8988T (cell line): Measurements from ENCODE around the gene C1QTNF1.

Experiments
- DNase-seq: peaks from one replicate; pipeline ENCODE4 v3.0.0; 2011

The C1QTNF1 gene, protein sequence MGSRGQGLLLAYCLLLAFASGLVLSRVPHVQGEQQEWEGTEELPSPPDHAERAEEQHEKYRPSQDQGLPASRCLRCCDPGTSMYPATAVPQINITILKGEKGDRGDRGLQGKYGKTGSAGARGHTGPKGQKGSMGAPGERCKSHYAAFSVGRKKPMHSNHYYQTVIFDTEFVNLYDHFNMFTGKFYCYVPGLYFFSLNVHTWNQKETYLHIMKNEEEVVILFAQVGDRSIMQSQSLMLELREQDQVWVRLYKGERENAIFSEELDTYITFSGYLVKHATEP

GRCh38 chr17:79023886-79024771 is at the start of gene C1QTNF1:
Gene C1QTNF1, plus strand, starts transcription at chr17:79024169. Its CDS starts 19,800 bp downstream, at chr17:79043969.
- DNase-seq = no peak

GRCh38 chr17:78974635-78975591 is 49.1 kb upstream of the C1QTNF1 start:
- no peak for DNase-seq

DNA sequence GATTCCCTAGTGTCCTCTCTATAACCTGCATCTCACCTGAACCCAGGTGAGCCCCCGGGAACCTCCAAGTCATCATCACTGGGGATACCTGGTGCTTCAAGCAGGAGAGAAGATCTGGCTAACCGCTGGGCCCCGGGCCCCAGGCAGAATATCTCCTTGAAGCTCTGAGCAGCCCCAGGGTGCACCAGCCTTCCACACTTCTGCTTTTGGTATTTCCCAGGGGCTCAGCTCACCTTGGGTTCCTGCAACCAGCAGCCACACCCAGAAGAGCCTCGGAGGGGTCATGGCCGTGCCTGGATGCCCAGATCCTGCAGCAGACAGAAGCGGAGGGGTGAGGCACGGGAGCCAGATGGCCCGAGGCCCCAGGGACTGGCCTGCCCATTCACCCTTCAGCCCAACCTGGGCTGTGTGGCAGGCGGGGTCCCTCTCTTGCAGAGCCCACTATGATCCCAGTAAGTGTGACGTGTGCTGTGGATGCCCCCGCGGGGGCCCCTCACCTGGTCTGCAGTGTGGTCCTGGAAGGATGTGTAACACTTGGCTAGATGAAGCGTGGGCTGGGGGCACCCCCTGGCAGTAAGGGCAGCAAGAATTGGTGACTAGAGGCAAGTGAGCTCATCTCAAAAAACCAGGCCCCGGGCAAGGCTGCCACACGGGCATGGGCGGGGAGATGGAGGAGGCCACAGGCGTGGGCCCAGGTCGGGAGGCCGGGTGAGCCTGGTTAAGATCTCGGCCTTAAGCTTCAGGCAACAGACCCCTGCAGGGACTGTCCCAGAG is 46.9 kb upstream of the C1QTNF1 start:
- no peak for DNase-seq

DNA sequence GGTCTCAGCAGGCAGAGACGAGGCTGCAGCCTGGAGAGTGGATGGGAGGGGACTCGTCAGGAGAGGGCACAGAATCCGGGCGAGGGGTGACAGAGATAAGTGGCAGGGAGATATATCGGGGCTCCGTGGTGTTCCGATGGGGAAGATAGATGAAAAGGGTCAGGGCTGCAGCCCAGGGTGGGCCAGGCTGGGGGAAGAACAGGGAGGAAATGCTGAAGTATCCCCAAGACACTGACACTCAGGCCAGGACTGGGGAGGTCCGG is 46.4 kb upstream of the C1QTNF1 start:
- no peak for DNase-seq

GRCh38 chr17:78977997-78978973 is 45.7 kb upstream of the C1QTNF1 start:
- DNase-seq = no peak

DNA sequence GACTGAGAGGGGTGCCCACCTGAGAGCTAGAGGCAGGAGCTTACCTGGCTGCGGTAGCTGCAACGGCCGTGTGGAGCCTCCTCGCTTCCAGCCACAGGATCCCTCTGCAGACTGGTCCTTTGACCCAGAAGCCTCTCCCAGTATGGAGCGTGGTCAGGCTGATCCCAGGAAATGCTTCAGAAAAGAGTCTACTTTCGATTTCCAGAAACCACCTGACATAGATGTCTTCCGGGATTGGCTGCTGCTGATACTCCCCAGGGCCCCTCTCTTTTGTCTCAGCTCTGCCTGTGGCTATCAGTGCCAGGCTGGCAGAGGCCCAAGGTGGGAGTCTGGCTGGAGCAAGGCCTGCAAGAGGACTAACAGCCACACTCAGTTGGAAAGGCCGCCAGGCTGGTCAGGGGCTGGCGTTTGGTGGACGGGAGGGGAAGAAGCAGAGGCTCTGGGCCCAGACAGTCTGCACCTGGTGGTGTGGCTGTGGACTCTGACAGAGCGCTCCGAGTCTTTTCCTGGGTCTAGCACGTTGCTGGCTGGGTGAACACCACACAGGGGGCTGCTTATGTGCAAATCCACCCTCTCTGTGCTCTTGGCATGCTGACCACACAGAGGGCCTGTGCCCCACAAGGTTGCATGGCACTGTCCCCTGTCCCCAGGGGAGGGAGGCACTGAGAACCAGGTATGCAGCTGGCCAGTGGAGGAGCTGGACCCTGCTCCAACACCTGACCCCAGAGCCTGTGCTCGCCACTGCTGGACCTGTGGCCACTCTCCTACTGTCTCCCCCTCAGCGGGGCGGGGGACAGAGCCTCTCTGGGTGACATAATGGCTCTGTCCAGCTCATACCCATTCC is 44.0 kb upstream of the C1QTNF1 start, which contains the start of gene LGALS3BP:
TSS of gene LGALS3BP (minus strand) at position 144 of the 844 bp plus-strand sequence. CDS start 2,732 bp downstream, outside the sequence.
- DNase-seq = peak; percentile 78

DNA sequence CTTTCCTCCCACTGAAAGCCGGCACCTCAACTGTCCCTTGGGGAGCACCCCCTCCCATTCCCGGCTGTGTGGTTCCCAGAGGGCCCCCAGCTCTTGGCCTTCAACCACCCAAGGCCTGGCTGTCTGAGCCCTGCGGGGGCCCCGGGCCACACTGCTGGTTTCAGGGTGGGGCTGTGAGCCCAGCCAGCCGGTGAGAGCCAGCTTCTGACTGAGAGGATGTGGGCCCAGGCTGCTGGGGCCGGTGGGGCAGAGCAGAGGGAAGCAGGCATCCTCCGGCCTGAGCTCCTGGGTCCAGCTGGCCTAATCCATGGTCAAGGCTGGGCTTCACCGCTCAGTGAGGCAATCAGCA is 43.4 kb upstream of the C1QTNF1 start:
- no peak for DNase-seq

DNA sequence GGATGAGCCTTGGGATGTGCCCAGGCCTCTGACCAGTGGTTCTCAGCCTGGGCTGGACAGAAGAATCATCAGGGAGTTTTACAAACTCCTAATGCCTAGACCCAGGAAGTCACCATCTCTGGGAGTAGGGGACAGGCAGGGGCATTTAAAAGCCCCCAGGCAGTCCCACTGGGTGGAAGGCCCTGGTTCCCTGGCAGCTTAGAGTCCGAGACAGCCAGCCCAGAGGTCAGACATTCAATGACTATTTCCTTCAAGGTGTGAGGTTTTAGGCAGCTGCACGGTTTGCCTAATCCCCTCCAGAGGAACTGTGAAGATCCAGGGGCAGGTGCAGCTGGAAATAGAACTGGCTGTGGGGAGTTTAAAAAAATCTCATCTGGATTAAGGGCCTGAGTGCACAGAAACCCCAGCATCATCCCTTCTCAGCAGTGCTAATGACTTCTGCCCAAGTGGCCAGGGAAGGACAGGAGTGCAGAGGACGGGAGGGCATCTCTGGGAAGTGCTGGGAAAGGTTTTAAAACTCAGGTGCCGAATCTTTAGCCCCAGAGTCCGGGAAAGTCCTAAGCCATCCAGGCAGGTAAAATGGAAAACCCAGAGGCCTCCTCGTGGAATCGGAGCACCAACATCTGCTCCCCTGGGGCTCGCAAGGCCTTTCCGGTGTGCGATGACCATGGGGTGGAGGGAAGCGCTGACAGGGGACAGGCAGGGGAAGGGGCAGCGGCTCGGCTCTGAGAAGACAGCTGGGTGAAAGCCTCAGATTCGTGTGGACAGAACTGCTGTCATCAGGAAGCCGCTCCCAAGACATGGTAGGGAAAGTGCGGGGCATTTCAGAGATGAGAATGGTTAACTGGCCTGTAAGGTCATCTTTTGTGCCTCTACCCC is 42.7 kb upstream of the C1QTNF1 start:
- no peak for DNase-seq

DNA sequence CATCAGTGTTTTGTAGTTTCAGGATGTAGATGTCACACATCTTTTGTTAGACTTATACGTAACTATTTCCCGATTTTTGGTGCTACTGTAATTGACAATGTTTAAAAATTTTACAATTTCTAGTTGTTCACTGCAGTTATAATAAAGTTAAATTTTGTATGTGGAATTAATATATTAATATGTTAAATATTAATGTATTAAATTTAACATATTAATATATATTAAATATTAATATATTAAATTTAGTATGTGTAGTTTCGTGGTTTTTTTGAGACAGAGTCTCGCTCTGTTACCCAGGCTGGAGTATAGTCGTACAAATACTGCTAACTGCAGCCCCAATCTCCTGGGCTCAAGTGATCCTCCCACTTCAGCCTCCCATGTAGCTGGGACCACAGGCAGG is 38.6 kb upstream of the C1QTNF1 start:
- DNase-seq = no peak

- DNase-seq = no peak
Observed at GRCh38 chr17:78986048-78986648, 37.8 kb upstream of the C1QTNF1 start.

DNA sequence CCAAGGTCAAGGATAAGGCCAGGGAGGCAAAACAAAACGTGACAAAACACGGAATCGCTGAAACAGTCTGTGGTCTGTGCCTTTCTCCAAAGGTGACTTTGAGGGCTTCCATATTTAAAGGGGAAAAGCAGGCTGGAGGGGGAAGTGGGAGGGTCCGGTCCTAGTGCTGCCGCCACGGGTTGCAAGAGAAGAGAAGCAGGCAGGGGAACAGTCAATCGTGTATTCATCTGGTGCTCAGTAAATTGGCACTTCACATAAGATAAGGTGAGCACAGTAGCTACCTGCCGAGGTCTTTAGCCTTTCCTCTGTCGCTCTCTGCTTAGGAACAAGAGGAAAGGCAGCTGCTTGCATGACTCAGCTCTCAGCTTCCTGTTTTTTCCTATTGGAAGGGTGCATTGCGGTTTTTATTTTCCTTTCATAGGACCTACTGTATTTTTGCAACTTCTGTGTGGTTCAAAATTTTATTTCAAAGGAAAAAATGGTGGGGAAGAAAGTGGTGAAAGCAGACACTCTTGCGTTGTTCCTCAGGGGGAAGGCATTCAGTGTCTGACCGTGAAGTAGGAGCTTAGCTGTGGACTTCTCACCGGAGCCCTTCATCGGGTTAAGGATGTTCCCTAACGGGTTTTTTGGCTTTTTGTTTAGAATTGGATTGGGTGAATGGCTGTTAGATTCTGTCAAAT is 37.2 kb upstream of the C1QTNF1 start:
- DNase-seq = no peak

DNA sequence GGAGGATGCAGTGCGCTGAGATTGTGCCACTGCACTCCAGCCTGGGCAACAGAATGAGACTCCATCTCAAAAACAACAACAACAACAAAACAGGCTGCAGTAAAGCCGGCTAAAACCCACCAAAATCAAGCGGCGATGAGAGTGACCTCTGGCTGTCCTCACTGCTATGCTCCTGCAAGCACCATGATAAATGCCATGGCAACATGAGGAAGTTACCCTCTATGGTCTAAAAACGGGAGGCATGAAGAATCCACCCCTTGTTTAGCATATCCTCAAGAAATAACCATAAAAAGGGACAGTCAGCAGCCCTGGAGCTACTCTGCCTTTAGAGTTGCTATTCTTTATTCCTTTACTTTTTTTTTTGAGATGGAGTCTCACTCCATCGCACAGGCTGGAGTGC is 35.8 kb upstream of the C1QTNF1 start:
- no peak for DNase-seq

GRCh38 chr17:78990349-78991016 is 33.5 kb upstream of the C1QTNF1 start:
- DNase-seq = no peak

DNA sequence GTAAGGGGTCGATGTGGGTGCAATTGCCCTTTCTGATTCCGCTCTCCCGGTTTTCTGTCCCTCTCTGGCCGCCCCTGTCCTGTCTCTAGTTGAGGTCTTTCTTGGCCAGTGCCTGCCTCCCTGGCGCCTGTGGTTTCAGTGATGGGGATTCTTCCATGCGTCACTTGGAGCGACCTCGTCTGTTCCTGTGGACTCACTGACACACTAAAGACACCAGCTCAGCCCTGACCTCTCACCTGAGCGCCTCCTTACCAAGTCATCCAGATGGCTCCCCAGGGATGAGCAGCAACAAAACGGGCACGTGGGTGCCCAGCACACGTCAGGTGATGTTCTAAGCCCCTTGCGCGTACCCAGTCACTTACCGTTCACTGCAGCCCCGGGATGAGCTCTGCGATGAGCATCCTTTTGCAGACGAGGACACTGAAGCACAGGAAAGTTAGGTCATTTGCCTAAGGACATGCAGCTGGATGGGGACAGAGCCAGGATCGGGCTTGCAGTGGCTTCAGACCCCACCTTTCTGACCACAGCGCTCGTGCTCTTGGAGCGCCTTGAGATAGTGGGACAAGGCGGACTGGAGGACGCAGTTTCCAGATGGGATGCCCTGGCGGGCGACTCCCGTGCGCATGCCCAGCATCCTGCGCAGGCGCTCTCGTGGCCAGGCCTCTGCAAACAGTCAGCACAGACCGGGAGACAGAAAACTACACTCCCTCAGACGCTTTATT is 32.8 kb upstream of the C1QTNF1 start:
- no peak for DNase-seq

DNA sequence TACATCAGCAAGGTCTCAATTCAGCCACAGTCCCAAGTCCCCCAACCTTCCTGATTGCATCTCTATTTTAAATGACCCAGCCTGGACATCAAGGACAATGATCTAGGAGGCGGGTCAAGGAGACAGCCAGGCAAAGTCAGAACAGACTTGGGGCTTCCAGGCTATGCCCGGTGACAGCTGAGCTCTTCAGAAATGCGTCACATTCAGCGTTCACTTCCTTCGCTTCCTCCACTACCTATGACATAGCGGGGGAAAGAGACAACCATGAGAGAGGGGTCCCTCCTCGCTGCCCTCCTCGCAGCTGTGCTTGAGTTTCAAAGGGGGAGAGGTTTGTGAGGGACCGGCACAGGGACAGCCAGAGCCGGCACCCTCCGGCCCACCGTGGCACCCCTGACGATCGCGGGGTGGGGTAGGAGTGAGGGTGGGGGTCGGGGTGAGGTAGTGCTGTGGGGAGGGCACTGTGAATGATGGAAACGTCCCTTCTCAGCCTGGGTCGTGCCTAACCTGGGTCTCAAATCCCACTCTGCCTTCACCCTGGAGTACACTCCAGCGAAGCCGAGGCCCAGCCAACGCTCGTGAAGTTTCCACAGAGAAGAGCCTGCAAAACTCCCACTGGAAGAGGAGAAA is 31.9 kb upstream of the C1QTNF1 start:
- DNase-seq = no peak

DNA sequence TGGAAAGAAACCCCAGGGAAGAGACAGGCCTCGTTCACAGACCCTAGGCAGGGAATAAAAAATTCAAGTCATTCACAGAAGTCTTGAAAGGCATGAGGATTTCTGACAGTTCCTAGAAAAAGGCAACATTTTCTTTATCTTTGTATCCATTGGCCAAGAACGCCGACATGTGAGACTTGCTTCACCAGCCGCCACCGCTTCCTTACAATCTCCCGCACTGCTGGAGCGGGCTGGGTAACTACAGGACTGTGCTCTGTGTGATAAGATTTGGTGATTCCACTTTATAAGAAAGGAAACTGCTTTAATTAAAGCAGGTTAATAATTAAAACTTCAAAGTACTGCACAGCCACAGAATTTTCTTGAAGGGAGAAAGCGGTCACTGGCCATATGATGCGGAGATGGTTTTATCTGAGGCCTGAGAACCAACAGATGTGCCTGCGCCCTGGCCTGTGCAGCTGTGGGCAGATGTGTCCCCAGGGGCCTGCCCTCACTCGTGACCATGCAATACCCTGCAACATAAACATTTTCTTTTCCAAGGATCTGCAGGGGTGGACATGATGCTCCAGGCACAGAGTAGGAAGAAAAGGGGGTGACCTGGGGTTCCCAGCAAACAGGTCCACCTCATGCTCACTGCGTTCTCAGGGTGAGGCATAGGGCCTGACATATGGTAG is 31.3 kb upstream of the C1QTNF1 start:
- no peak for DNase-seq
